Lung (tissue), 12 donors: ENCODE results near the gene GNAI1. TPM values are rescaled to one million over a fixed set of nuclear protein-coding genes. Genes with fewer than 3 reads are reported as not detected.

Experiments used
- ATAC-seq: fragments of 200-7000 bp; cut with Tn5 transposase; one replicate; pipeline ENCODE4 v1.9.1; 2020; ENCODE audit warnings: moderate number of reproducible peaks; ENCODE audit not compliant: insufficient read depth, low FRiP score
- DNase-seq, 3 donors: peaks; one replicate each; pipeline ENCODE4 v3.0.0-alpha.2; 2013 to 2017
- H3K27ac ChIP-seq, 2 donors: one replicate each; pipeline ENCODE4 v1.5.1; 2013; ENCODE audit warnings: mild to moderate bottlenecking in 2 of 2, moderate library complexity in 2 of 2, control low read depth in 1 of 2, inconsistent platforms in 1 of 2, low read depth in 1 of 2, low read length in 1 of 2
- H3K27me3 ChIP-seq, 3 donors: one replicate each; pipeline ENCODE4 v1.5.1; 2013; ENCODE audit warnings: low read length in 2 of 3; ENCODE audit not compliant: control insufficient read depth in 3 of 3, insufficient read depth in 3 of 3
- H3K36me3 ChIP-seq, 4 donors: one replicate each; pipeline ENCODE4 v1.5.1; 2013; ENCODE audit warnings: low read length in 4 of 4, mild to moderate bottlenecking in 1 of 4, moderate library complexity in 1 of 4; ENCODE audit not compliant: control insufficient read depth in 4 of 4, insufficient read depth in 4 of 4
- H3K4me1 ChIP-seq, 5 donors: one replicate each; pipeline ENCODE4 v1.5.1; 2013; ENCODE audit warnings: low read length in 5 of 5, mild to moderate bottlenecking in 2 of 5, moderate library complexity in 1 of 5; ENCODE audit not compliant: control insufficient read depth in 5 of 5, insufficient read depth in 5 of 5
- H3K4me3 ChIP-seq: one replicate; pipeline ENCODE4 v1.5.1; 2013; ENCODE audit warnings: mild to moderate bottlenecking, control low read depth, moderate library complexity
- H3K9ac ChIP-seq, 2 donors: one replicate each; pipeline ENCODE4 v1.5.1; 2013; ENCODE audit warnings: low read length in 2 of 2, control low read depth in 1 of 2; ENCODE audit not compliant: insufficient read depth in 1 of 2
- H3K9me3 ChIP-seq, 4 donors: one replicate each; pipeline ENCODE4 v1.5.1; 2013; ENCODE audit warnings: low read length in 3 of 4, mild to moderate bottlenecking in 1 of 4, moderate library complexity in 1 of 4; ENCODE audit not compliant: control insufficient read depth in 4 of 4, insufficient read depth in 3 of 4
- WGBS, 2 donors: extraction: QIAGEN DNeasy Blood & Tissue Kit; methylation state at CpG; one replicate each; pipeline ENCODE4 v1.1.7; 2013; 5-methylcytosine and 5-hydroxymethylcytosine counted together
- polyA plus RNA-seq, 2 donors: library from polyadenylated mRNA; stranded (reverse); fragments of 200-250 nt; gene quantifications; one replicate each; pipeline ENCODE4 v1.2.1, GENCODE V29; 2013
- total RNA-seq, 2 donors: library from RNA; depleted of rRNA in 1 of 2; stranded (reverse); fragments of >200 nt in 1 of 2; gene quantifications; one replicate each; pipeline ENCODE4 v1.2.1, GENCODE V29; 2014 to 2021
- TF ChIP-seq, protein P1 (sequence below): IDR thresholded peaks from 2 replicates; pipeline ENCODE4 v1.5.1; 2012; ENCODE audit warnings: mild to moderate bottlenecking; ENCODE audit errors: control extremely low read depth, extremely low read depth
- donor health status: control.
- donor health status: control.
- donor health status: Bipolar disorder and iron deficiency.
- donor health status: healthy.
- donor health status: DM: yes; HTN: yes; CAD: no.

GNAI1 gene
- total and polyA plus RNA-seq, 4 donors: 10.4 to 155 (median 20.2) TPM

DNA sequence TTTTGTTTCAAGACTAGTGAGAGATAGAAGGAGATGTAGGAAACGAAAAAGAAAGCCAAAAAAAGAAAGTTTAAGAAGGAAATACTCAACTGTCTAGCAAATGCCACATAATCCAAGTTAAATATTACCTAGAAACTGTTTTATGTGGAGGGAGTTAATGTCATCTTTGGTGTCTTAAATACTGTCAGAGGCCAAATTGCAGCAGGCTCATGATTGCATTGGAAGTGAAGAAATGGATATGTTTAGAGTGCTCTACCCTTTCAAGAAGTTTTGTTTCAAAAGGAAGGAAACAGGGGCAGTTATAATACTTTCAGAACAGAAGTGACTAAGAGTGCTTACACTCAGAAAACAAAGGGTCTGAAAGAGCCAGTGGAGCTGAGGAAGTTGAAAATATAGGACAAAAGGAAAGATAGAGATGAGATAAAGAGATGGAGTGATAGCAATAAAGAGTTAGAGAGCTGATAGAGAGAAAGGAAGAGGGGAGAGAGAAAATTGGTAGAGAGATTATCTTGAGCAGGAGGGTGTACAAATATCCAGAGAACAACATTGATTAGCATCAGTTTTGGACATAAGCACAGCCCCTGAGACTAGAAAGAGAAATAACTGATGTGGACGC is 28.0 kb upstream of the GNAI1 start:
- no peaks in the 10 kb centered on the region for H3K27me3 ChIP-seq
- no peak for ATAC-seq

DNA sequence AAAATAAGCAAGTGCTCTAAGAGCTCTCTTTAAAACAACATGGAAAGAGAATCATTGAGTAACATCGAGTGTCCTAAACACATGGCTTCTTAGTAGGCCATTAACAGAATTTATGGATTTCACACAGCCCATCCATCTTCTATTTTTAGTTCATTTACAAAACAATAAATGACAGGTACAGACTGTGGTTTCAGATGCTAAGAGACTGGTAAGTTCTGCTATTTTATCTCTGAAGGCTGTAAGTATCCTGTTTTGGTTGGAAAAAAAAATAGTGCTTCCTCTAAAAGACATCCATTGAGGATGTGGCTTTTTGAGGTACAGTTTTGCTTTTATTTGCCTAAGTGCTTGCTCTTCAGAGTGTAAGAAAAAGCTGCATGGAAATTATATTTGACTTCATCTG is 27.4 kb upstream of the GNAI1 start:
- ATAC-seq (no peak), DNase-seq (no peak)
- no peaks in the 10 kb centered on the region for H3K36me3 ChIP-seq
- H3K4me1 ChIP-seq: peaks cover 0 to 5% (median 3%) of the 10 kb centered on the region in 5 donors
- no peak overlapping the region for H3K27ac ChIP-seq
- TF ChIP-seq, protein P1, sequence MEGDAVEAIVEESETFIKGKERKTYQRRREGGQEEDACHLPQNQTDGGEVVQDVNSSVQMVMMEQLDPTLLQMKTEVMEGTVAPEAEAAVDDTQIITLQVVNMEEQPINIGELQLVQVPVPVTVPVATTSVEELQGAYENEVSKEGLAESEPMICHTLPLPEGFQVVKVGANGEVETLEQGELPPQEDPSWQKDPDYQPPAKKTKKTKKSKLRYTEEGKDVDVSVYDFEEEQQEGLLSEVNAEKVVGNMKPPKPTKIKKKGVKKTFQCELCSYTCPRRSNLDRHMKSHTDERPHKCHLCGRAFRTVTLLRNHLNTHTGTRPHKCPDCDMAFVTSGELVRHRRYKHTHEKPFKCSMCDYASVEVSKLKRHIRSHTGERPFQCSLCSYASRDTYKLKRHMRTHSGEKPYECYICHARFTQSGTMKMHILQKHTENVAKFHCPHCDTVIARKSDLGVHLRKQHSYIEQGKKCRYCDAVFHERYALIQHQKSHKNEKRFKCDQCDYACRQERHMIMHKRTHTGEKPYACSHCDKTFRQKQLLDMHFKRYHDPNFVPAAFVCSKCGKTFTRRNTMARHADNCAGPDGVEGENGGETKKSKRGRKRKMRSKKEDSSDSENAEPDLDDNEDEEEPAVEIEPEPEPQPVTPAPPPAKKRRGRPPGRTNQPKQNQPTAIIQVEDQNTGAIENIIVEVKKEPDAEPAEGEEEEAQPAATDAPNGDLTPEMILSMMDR: no peak
- no peak overlapping the region for H3K9ac ChIP-seq
- 12 to 16% methylated on average over 1 of the region's 1 CpG for WGBS, 2 donors
- no peak overlapping the region for H3K4me3 ChIP-seq
- H3K27me3 ChIP-seq: no peaks in the 10 kb centered on the region
- no peaks in the 10 kb centered on the region for H3K9me3 ChIP-seq

More for the DNA sequence above, 28.0 kb upstream of the GNAI1 start:
- H3K4me3 ChIP-seq: no peak overlapping the region
- no peak overlapping the region for H3K9ac ChIP-seq
- WGBS, 2 donors: 33 to 42% methylated on average over 2 of the region's 2 CpGs
- H3K36me3 ChIP-seq: no peaks in the 10 kb centered on the region
- no peak for DNase-seq
- H3K27ac ChIP-seq: no peak overlapping the region
- peaks cover 0 to 5% (median 3%) of the 10 kb centered on the region in 5 donors for H3K4me1 ChIP-seq
- TF ChIP-seq, protein P1: no peak
- peaks cover 0 to 2% (median 0%) of the 10 kb centered on the region in 4 donors for H3K9me3 ChIP-seq

DNA sequence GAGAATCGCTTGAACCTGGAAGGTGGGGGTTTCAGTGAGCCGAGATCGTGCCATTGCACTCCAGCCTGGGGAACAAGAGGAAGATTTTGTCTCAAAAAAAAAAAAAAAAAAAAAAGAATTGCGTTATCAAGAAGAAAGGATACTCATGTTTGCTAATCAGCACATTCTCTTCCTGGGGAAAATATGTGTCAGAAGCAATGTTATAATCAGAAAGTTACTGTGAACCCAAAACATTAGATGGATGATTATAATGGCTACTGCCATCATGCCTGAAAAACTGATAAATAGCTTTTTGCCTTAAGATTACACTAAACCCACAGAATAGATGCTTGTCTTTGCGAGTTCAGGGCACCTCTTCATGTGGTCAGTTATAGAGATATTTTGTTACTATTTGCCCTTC is 24.3 kb upstream of the GNAI1 start:
- Histone ChIP-seq H3K9ac (no peak overlapping the region), H3K27me3 (no peaks in the 10 kb centered on the region), H3K27ac (no peak overlapping the region), H3K4me3 (no peak overlapping the region), H3K9me3 (no peaks in the 10 kb centered on the region), H3K36me3 (no peaks in the 10 kb centered on the region), H3K4me1 (peaks cover 0 to 5% (median 3%) of the 10 kb centered on the region in 5 donors)
- TF ChIP-seq, protein P1: no peak
- WGBS, 2 donors: 95 to 96% methylated on average over 5 of the region's 5 CpGs
- ATAC-seq (no peak), DNase-seq (no peak)

DNA sequence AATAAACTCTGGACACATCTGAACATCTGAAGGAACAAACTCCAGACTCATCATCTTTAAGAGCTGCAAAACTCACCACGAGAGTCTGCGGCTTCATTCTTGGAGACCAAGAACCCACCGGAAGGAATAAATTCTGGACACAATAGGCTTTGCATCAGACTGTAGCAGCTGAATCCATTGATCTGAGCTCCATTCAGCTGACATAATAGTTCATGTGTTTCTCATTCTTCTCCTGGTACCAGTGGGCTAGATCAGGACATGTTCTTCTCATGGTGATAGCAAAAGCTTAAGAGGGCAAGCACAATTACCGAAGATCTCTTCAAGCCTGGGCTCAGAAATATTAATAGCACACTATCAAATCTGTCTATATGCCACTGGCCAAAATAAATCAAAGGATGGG is 20.5 kb upstream of the GNAI1 start:
- Histone ChIP-seq H3K36me3 (no peaks in the 10 kb centered on the region), H3K27ac (no peak overlapping the region), H3K9me3 (no peaks in the 10 kb centered on the region), H3K4me1 (no peaks in the 10 kb centered on the region), H3K27me3 (no peaks in the 10 kb centered on the region), H3K9ac (no peak overlapping the region), H3K4me3 (no peak overlapping the region)
- DNase-seq (no peak), ATAC-seq (no peak)
- TF ChIP-seq, protein P1: no peak
- 84% methylated on average over 4 of the region's 4 CpGs for WGBS, 2 donors
